MM.1S (cell line): ENCODE results near the gene HENMT1.

Experiments
- DNase-seq: peaks from one replicate; pipeline ENCODE4 v3.0.0-alpha.2; 2015
- H2AFZ ChIP-seq: fragments of 300-600 bp; sonication (generic); 2 replicates; pipeline ENCODE4 v1.6.0; 2016; ENCODE audit warnings: antibody characterized with exemption, low read length
- H3F3A ChIP-seq: fragments of 300-600 bp; sonication (generic); 2 replicates; pipeline ENCODE4 v1.6.1; 2016; ENCODE audit warnings: mild to moderate bottlenecking, antibody characterized with exemption, low read length, moderate library complexity, mixed read lengths; ENCODE audit not compliant: insufficient read depth
- H3K27ac ChIP-seq: fragments of 300-600 bp; sonication (generic); 2 replicates; pipeline ENCODE4 v1.5.1; 2016; ENCODE audit warnings: mild to moderate bottlenecking, low read length
- H3K27me3 ChIP-seq: fragments of 300-600 bp; sonication (generic); replicated peaks from 2 replicates; pipeline ENCODE4 v1.6.0; 2016; ENCODE audit warnings: low read length; ENCODE audit not compliant: insufficient read depth
- H3K36me3 ChIP-seq: fragments of 300-600 bp; sonication (generic); replicated peaks from 2 replicates; pipeline ENCODE4 v1.6.1; 2016; ENCODE audit warnings: mild to moderate bottlenecking, low read length, mixed read lengths; ENCODE audit not compliant: insufficient read depth
- H3K4me1 ChIP-seq: fragments of 300-600 bp; sonication (generic); 2 replicates; pipeline ENCODE4 v1.6.1; 2016; ENCODE audit warnings: low read length, mixed read lengths
- H3K4me2 ChIP-seq: fragments of 300-600 bp; sonication (generic); 2 replicates; pipeline ENCODE4 v1.6.0; 2016; ENCODE audit warnings: low read depth, low read length
- H3K4me3 ChIP-seq: fragments of 300-600 bp; sonication (generic); 2 replicates; pipeline ENCODE4 v1.5.1; 2016; ENCODE audit warnings: low read length, mixed read lengths
- H3K79me2 ChIP-seq: fragments of 300-600 bp; sonication (generic); 2 replicates; pipeline ENCODE4 v1.6.1; 2016; ENCODE audit warnings: mixed run types, low read length, mixed read lengths
- H3K9ac ChIP-seq: fragments of 300-600 bp; sonication (generic); 2 replicates; pipeline ENCODE4 v1.6.1; 2016; ENCODE audit warnings: low read length, mixed read lengths
- H3K9me2 ChIP-seq: fragments of 300-600 bp; sonication (generic); replicated peaks from 2 replicates; pipeline ENCODE4 v1.6.1; 2016; ENCODE audit warnings: mild to moderate bottlenecking, low read length, mixed read lengths; ENCODE audit not compliant: insufficient read depth
- H3K9me3 ChIP-seq: fragments of 300-600 bp; sonication (generic); replicated peaks from 2 replicates; pipeline ENCODE4 v1.6.1; 2016; ENCODE audit warnings: mild to moderate bottlenecking, low read length, mixed read lengths; ENCODE audit not compliant: insufficient read depth
- H4K20me1 ChIP-seq: fragments of 300-600 bp; sonication (generic); 2 replicates; pipeline ENCODE4 v1.6.1; 2016; ENCODE audit warnings: mild to moderate bottlenecking, low read length, moderate library complexity, mixed read lengths; ENCODE audit not compliant: insufficient read depth
- EZH2 ChIP-seq: fragments of 300-600 bp; sonication (generic); optimal IDR thresholded peaks from 2 replicates; pipeline ENCODE3; 2017; ENCODE audit warnings: low read depth, mild to moderate bottlenecking, antibody characterized with exemption, low read length, mixed read lengths
- EZH2phosphoT487 ChIP-seq: fragments of 300-600 bp; sonication (generic); IDR thresholded peaks from 2 replicates; pipeline ENCODE4 v1.6.1; 2018; ENCODE audit warnings: antibody characterized with exemption, low read length
- TF ChIP-seq, protein P1 (sequence below): fragments of 300-600 bp; sonication (generic); IDR thresholded peaks from 2 replicates; pipeline ENCODE4 v1.5.1; 2016; ENCODE audit warnings: antibody characterized with exemption, low read length, mixed read lengths

HENMT1 gene

DNA sequence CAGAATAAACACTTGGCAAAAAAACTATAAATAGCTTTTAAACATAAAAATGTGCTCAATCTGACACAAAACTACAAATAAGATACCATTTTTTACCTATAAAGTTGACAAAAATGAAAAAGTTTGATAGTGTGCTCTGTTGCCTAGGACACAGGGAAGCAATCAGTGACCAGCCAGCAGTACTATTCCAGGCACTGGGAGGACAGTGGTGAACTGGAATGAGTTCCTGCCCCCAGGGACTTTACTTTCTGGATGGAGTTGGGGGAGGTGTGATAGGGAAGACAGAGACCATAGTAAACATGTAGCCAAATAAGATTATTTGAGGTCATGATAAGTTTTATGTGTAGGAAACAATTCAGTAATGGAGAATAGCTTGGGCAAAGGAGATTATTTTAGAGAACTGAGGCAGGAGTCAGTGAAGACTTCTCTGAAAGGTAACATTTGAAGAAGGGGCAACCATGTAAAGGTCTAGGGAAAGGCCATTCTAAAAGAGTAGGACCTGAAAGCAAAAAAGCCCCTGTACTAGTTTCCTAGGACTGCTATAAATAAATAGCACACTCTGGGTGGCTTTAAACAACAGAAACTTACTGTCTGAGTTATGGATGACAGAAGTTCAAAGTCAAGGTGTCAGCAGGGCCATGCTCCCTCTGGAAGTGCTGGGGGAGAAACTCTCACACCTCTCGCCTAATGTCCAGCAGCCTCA lies 59.0 kb downstream of the HENMT1 start:
- H3K4me2 ChIP-seq, result no peak overlapping the region
- DNase-seq, result no peak
- no peaks in the 10 kb centered on the region for H3K79me2 ChIP-seq

DNA sequence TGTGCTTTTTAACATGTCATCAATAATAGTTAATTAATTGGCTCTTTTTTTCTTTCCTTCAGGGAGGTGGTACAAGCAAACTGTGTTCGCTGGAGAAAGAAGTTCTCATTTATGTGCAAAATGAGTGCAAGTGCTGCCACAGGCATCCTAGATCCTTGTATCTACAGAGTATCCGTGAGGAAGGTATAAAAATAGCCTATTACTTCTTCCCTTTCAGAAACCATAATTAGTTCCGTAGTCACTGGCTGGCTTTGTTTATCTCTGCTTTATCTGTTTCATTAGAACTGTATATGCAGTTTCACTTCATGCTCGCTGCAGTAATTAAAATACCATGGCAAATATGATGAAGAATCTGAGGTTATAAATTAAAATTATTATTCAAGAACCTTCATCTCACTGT lies 60.4 kb downstream of the HENMT1 start:
- H4K20me1 ChIP-seq, result no peaks in the 10 kb centered on the region
- H3K4me2 ChIP-seq, result no peak overlapping the region
- TF ChIP-seq EZH2phosphoT487 (no peak), EZH2 (no peak)
- TF ChIP-seq, protein P1, sequence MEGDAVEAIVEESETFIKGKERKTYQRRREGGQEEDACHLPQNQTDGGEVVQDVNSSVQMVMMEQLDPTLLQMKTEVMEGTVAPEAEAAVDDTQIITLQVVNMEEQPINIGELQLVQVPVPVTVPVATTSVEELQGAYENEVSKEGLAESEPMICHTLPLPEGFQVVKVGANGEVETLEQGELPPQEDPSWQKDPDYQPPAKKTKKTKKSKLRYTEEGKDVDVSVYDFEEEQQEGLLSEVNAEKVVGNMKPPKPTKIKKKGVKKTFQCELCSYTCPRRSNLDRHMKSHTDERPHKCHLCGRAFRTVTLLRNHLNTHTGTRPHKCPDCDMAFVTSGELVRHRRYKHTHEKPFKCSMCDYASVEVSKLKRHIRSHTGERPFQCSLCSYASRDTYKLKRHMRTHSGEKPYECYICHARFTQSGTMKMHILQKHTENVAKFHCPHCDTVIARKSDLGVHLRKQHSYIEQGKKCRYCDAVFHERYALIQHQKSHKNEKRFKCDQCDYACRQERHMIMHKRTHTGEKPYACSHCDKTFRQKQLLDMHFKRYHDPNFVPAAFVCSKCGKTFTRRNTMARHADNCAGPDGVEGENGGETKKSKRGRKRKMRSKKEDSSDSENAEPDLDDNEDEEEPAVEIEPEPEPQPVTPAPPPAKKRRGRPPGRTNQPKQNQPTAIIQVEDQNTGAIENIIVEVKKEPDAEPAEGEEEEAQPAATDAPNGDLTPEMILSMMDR, result no peak
- no peak overlapping the region for H3K9ac ChIP-seq
- no peaks in the 10 kb centered on the region for H3K9me3 ChIP-seq
- no peaks in the 10 kb centered on the region for H3K36me3 ChIP-seq
- H3K4me1 ChIP-seq, result 0 out of 2 replicates have a peak, but pooled peaks cover 9% of the 10 kb centered on the region
- H3F3A ChIP-seq, result no peaks in the 10 kb centered on the region
- H2AFZ ChIP-seq, result no peak overlapping the region
- no peaks in the 10 kb centered on the region for H3K79me2 ChIP-seq
- no peak for DNase-seq
- H3K27me3 ChIP-seq, result no peaks in the 10 kb centered on the region
- H3K9me2 ChIP-seq, result no peaks in the 10 kb centered on the region
- no peak overlapping the region for H3K4me3 ChIP-seq
- H3K27ac ChIP-seq, result no peak overlapping the region

More for the DNA sequence above, 59.0 kb downstream of the HENMT1 start:
- TF ChIP-seq EZH2, result no peak
- TF ChIP-seq, protein P1, result no peak
- no peak for TF ChIP-seq EZH2phosphoT487
- Histone ChIP-seq H3K9me2 (no peaks in the 10 kb centered on the region), H3K9ac (no peak overlapping the region), H3K4me3 (no peak overlapping the region), H3K27me3 (no peaks in the 10 kb centered on the region), H3K9me3 (no peaks in the 10 kb centered on the region), H3K27ac (no peak overlapping the region), H3F3A (no peaks in the 10 kb centered on the region), H3K36me3 (no peaks in the 10 kb centered on the region), H2AFZ (no peak overlapping the region), H3K4me1 (0 out of 2 replicates have a peak, but pooled peaks cover 9% of the 10 kb centered on the region), H4K20me1 (no peaks in the 10 kb centered on the region)

DNA sequence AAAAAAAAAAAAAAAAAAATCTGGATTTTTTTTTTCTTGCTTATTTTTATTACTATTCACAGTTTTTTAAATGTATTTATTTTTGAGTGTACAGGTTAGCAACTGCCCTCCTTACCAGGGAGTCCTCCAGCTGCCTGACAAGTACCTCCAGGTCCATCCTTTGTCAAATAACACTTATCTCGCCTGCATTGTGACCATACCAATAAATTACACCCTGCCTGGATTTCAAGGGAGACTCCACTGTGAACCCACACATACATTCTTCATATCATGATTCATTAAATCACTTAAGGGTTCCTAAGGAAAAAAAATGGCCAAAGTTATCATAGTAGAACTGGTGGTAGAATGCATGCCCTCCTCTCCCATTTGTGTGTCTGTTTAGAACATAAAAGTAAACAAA lies 62.6 kb downstream of the HENMT1 start:
- H3F3A ChIP-seq, result no peaks in the 10 kb centered on the region
- no peaks in the 10 kb centered on the region for H4K20me1 ChIP-seq
- no peak overlapping the region for H3K9ac ChIP-seq
- H3K9me2 ChIP-seq, result no peaks in the 10 kb centered on the region
- H3K4me1 ChIP-seq, result 0 out of 2 replicates have a peak, but pooled peaks cover 9% of the 10 kb centered on the region
- no peak for DNase-seq
- no peaks in the 10 kb centered on the region for H3K79me2 ChIP-seq
- H3K4me3 ChIP-seq, result no peak overlapping the region
- no peak overlapping the region for H3K27ac ChIP-seq
- TF ChIP-seq EZH2, result no peak
- no peak for TF ChIP-seq EZH2phosphoT487
- TF ChIP-seq, protein P1, result no peak
- H2AFZ ChIP-seq, result no peak overlapping the region
- no peaks in the 10 kb centered on the region for H3K36me3 ChIP-seq
- no peak overlapping the region for H3K4me2 ChIP-seq
- H3K27me3 ChIP-seq, result no peaks in the 10 kb centered on the region
- H3K9me3 ChIP-seq, result no peaks in the 10 kb centered on the region
